Ectodermal cell (in vitro differentiated cells): ENCODE results near the gene STRN3.

ENCODE experiments used
- H3K27ac ChIP-seq: 2 replicates; pipeline ENCODE4 v1.7.0; 2013; ENCODE audit warnings: mild to moderate bottlenecking, low read depth, low read length; ENCODE audit not compliant: insufficient read depth, poor library complexity, severe bottlenecking
- H3K27me3 ChIP-seq: 2 replicates; pipeline ENCODE4 v1.7.0; 2013; ENCODE audit warnings: mild to moderate bottlenecking, low read length; ENCODE audit not compliant: insufficient read depth, control insufficient read depth, poor library complexity, severe bottlenecking
- H3K36me3 ChIP-seq: one replicate; pipeline ENCODE4 v1.7.0; 2013; ENCODE audit warnings: low read length; ENCODE audit not compliant: control insufficient read depth, insufficient read depth
- H3K4me1 ChIP-seq: one replicate; pipeline ENCODE4 v1.7.0; 2013; ENCODE audit warnings: low read length; ENCODE audit not compliant: control insufficient read depth, insufficient read depth
- H3K4me3 ChIP-seq: 2 replicates; pipeline ENCODE4 v1.7.0; 2013; ENCODE audit warnings: low read depth, low read length, control low read depth; ENCODE audit not compliant: insufficient read depth
- H3K9me3 ChIP-seq: 2 replicates; pipeline ENCODE4 v1.7.0; 2013; ENCODE audit warnings: mild to moderate bottlenecking, low read length, moderate library complexity; ENCODE audit not compliant: control insufficient read depth
- WGBS, 2 experiments: methylation state at CpG; one replicate each; pipeline ENCODE4 v1.1.7; 2013; ENCODE audit warnings: missing lambda C conversion rate in 2 of 2; 5-methylcytosine and 5-hydroxymethylcytosine counted together

The STRN3 gene

DNA sequence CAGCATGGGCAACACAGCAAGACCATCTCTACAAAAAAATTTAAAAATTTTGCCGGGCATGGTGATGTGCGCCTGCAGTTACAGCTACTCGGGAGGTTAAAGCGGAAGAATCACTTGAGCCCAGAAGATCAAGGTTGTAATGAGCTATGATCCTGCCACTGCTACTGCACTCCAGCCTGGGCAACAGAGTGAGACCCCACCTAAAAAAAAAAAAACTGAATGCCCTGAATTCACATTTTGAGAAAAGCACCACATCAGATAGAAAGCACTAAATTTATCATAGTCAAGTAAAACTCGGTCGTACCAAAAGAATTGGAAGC, 24.9 kb downstream of the STRN3 start:
- Histone ChIP-seq H3K4me1 (peaks cover 9% of the 10 kb centered on the region), H3K9me3 (peaks cover 6% of the 10 kb centered on the region), H3K27ac (no peak overlapping the region), H3K4me3 (no peak overlapping the region), H3K36me3 (peaks cover 6% of the 10 kb centered on the region), H3K27me3 (no peaks in the 10 kb centered on the region)
- 79 to 81% methylated on average over 6 of the region's 6 CpGs for WGBS, 2 experiments

DNA sequence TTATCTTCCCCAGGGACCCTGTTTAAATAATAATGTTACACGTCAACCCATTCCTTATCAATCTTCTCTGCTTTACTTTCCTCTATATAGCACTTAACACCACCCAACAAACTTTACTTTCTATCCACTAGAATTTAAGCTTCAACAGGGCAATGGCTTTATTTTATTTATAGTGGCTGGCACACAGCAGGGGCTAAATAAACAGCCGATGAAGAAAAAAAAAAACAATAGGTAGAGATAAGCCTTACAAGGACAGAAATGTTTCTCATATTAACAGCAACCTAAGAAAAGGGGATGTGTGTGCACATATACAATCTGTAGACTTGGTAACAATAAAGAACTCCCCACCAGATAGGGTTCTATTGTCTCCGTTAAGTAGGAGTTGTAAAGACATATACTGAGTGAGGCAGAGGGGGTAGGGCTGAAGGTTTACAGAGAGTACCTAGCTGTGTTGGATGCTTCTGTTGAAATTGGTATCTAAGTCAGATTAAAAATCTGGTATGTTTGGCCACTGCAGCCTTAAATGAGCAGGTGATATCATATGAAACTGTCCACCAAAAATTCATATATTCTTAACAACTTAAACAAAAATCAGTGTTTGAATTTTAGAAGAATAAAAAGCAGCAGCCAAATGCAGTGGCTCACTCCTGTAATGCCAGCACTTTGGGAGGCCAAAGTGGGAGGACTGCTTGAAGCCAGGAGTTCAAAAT, 25.4 kb downstream of the STRN3 start:
- Histone ChIP-seq H3K36me3 (peaks cover 6% of the 10 kb centered on the region), H3K9me3 (peaks cover 6% of the 10 kb centered on the region), H3K27me3 (no peaks in the 10 kb centered on the region), H3K27ac (no peak overlapping the region), H3K4me1 (peaks cover 9% of the 10 kb centered on the region), H3K4me3 (no peak overlapping the region)
- 46 to 69% methylated on average over 2 to 3 of the region's 3 CpGs for WGBS, 2 experiments

- Histone ChIP-seq H3K4me3 (no peak overlapping the region), H3K27ac (no peak overlapping the region), H3K27me3 (no peaks in the 10 kb centered on the region), H3K9me3 (peaks cover 6% of the 10 kb centered on the region), H3K4me1 (peaks cover 9% of the 10 kb centered on the region), H3K36me3 (peaks cover 6% of the 10 kb centered on the region)
- WGBS, 2 experiments, result 94 to 96% methylated on average over 3 to 6 of the region's 6 CpGs
These were observed 27.0 kb downstream of the STRN3 start for GRCh38 chr14:30999038-30999773.

- peaks cover 6% of the 10 kb centered on the region for H3K36me3 ChIP-seq
- peaks cover 9% of the 10 kb centered on the region for H3K4me1 ChIP-seq
- no peak overlapping the region for H3K4me3 ChIP-seq
- H3K27ac ChIP-seq, result no peak overlapping the region
- peaks cover 6% of the 10 kb centered on the region for H3K9me3 ChIP-seq
- H3K27me3 ChIP-seq, result no peaks in the 10 kb centered on the region
- WGBS, 2 experiments, result 86 to 96% methylated on average over 1 of the region's 1 CpG
These were observed 28.0 kb downstream of the STRN3 start for GRCh38 chr14:30998100-30998706.

DNA sequence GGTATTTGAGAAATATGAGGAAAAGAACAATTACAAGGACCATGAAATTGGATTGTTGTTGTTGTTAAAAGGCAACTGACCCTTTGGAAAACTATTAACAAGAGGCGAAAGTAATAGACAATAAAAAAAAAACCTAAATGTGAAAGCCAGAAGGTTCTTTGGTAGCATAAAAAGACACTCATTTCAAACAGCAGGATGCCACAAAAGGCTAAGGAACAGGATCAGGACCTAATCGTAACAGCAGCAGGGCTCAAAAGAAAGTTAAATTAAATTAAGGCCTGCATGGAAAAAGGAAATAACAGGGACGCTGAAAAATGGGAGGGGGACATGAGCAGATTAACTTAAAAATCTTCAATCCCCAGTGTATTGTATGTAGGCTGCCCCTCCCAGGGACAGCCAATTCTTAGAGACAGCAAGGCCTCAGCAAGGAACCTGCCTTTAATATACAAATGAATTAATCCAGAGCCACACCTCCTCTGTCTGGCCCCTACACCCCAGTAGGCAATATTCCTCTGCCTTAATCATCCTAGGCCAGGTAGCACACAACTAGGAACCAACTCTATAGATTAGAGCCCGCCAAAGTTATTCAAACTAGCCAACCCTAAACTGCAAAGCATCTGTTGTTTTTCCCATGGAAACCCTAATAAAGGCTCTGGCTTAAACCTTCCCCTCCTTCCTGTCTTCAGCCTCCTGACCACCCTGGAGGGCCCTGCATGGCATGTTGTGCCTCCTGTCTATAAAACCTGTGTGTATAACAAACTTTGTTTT, 29.1 kb downstream of the STRN3 start:
- Histone ChIP-seq H3K9me3 (peaks cover 6% of the 10 kb centered on the region), H3K36me3 (peaks cover 6% of the 10 kb centered on the region), H3K27me3 (no peaks in the 10 kb centered on the region), H3K4me1 (peaks cover 9% of the 10 kb centered on the region), H3K27ac (peak overlapping the region; percentile 4), H3K4me3 (no peak overlapping the region)
- WGBS, 2 experiments, result 18 to 23% methylated on average over 4 of the region's 4 CpGs

DNA sequence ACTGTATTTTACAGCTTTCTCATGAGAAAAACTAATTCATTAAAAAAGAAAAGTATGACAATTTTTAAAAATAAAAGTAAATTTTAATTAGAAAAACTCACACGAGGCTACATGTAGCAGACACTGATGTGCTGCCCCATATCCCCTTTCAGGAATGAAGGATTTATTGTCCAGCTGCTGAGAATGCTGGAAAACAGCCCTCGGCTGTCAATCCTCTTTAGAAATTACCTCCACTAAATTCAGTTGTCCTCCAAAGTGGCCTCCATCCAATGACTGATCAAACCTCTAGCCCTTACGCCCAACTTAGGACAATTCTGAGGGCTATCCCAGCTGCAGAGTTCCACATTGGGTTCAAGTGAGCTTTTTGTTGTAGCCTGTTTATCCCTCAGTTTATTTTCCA, 30.5 kb downstream of the STRN3 start:
- Histone ChIP-seq H3K27ac (no peak overlapping the region), H3K4me3 (no peak overlapping the region), H3K36me3 (peaks cover 6% of the 10 kb centered on the region), H3K9me3 (peaks cover 6% of the 10 kb centered on the region), H3K4me1 (peaks cover 8% of the 10 kb centered on the region), H3K27me3 (no peaks in the 10 kb centered on the region)
- 66 to 85% methylated on average over 3 of the region's 3 CpGs for WGBS, 2 experiments

GRCh38 chr14:30994681-30995620, 31.2 kb downstream of the STRN3 start:
- Histone ChIP-seq H3K4me3 (no peak overlapping the region), H3K27ac (no peak overlapping the region), H3K36me3 (peaks cover 6% of the 10 kb centered on the region), H3K9me3 (peaks cover 6% of the 10 kb centered on the region), H3K4me1 (peaks cover 6% of the 10 kb centered on the region), H3K27me3 (no peaks in the 10 kb centered on the region)
- WGBS, 2 experiments, result 59 to 62% methylated on average over 4 of the region's 4 CpGs

GRCh38 chr14:30993071-30993470, 33.1 kb downstream of the STRN3 start:
- H3K36me3 ChIP-seq, result no peaks in the 10 kb centered on the region
- no peak overlapping the region for H3K27ac ChIP-seq
- H3K27me3 ChIP-seq, result no peaks in the 10 kb centered on the region
- H3K4me1 ChIP-seq, result peaks cover 6% of the 10 kb centered on the region
- H3K4me3 ChIP-seq, result no peak overlapping the region
- H3K9me3 ChIP-seq, result peaks cover 3% of the 10 kb centered on the region

DNA sequence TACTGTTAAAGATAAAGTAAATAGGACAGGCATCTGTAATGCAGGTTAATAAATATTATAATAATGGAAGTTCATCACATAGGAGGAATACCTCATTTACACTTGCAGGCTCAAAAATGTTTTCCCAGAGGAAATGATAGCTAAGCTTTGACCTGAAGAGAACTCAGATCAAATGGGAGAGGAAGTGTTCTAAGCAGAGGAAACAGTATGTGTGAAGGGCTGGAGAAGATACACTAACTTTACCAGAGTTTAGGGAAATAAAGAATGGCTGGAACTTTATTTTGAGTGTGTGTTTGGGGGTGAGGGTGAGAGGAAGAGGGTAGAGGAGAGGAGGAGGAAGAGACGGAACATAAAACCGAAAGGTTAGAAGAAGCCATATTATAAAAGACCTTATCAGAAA, 34.8 kb downstream of the STRN3 start:
- Histone ChIP-seq H3K4me3 (no peak overlapping the region), H3K36me3 (no peaks in the 10 kb centered on the region), H3K4me1 (no peaks in the 10 kb centered on the region), H3K27me3 (no peaks in the 10 kb centered on the region), H3K27ac (no peak overlapping the region), H3K9me3 (no peaks in the 10 kb centered on the region)
- WGBS, 2 experiments, result 90 to 100% methylated on average over 2 of the region's 2 CpGs
